Measurements from ENCODE around the gene ENDOD1. TPM values are rescaled to one million over a fixed set of nuclear protein-coding genes. Genes with fewer than 3 reads are reported as not detected.
"Not testable (repeated sequence)": the region's sequence is repeated elsewhere in the genome, so short reads cannot be mapped to it uniquely, and the experiment has no call there.

The ENDOD1 gene
- total and polyA plus RNA-seq, 8 donors, result 2.0 to 8.9 (median 5.1) TPM

GRCh38 chr11:95132956-95133355 lies 43.3 kb downstream of the ENDOD1 start:
- DNase-seq (no peak), FAIRE-seq (no peak), ATAC-seq (no peak)
- no peak for TF ChIP-seq CTCF (IDR thresholded peaks at IDR 0.05)
- Histone ChIP-seq H3K9me3 (no peaks in the 10 kb centered on the region), H3K4me1 (peaks cover 0 to 7% (median 7%) of the 10 kb centered on the region in 3 donors), H3K27ac (no peak overlapping the region), H3K27me3 (no peaks in the 10 kb centered on the region), H3K36me3 (peaks cover 0 to 8% (median 0%) of the 10 kb centered on the region in 3 donors), H3K4me3 (no peak overlapping the region)
- WGBS, 2 donors, result 68 to 80% methylated on average over 2 of the region's 2 CpGs
- intact Hi-C loops (cut with DNase I), result no loop called here

GRCh38 chr11:95134491-95134890 lies 44.8 kb downstream of the ENDOD1 start:
- WGBS, 2 donors, result 27 to 32% methylated on average over 5 of the region's 5 CpGs
- Histone ChIP-seq H3K4me1 (peaks cover 0 to 7% (median 7%) of the 10 kb centered on the region in 3 donors), H3K27ac (peak overlapping the region in 1 of 4 donors; percentile 36), H3K36me3 (no peaks in the 10 kb centered on the region), H3K4me3 (no peak overlapping the region), H3K27me3 (no peaks in the 10 kb centered on the region), H3K9me3 (no peaks in the 10 kb centered on the region)
- ATAC-seq (peak in 3 of 4 donors; percentile 76 to 93 (median 78)), DNase-seq (peak in 1 of 6 donors; percentile 25), FAIRE-seq (no peak)
- TF ChIP-seq CTCF (IDR thresholded peaks at IDR 0.05), result no peak
- intact Hi-C loops (cut with DNase I), result no loop called here

DNA sequence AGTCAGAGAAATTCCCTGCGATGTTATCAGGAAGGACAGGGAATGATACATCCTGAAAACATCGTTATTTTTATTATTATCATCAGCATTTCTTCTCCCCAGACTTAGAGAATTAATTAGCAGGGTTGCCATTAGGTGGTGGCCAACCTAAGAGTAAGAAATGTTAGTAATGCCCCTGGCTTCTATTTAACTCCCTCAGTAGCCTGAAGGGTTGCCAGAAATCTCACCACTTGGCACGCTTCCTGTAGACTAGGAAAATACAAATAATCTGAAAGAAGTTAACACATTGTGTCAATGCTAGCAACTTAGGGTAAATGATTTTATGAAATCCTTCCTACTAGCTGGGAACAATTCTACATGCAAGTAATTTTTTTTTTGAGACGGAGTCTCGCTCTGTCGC lies 45.5 kb downstream of the ENDOD1 start:
- no peaks in the 10 kb centered on the region for H3K9me3 ChIP-seq
- no peaks in the 10 kb centered on the region for H3K27me3 ChIP-seq
- ATAC-seq (peak in 3 of 4 donors; percentile 61 to 76 (median 69)), FAIRE-seq (no peak), DNase-seq (peak in 4 of 6 donors; percentile 26 to 55 (median 36))
- H3K4me1 ChIP-seq, result peaks cover 0 to 7% (median 7%) of the 10 kb centered on the region in 3 donors
- intact Hi-C loops (cut with DNase I), result no loop called here
- no peak for TF ChIP-seq CTCF (IDR thresholded peaks at IDR 0.05)
- H3K36me3 ChIP-seq, result no peaks in the 10 kb centered on the region
- H3K27ac ChIP-seq, result peak overlapping the region in 1 of 4 donors; percentile 36
- 13 to 57% methylated on average over 3 to 6 of the region's 6 CpGs for WGBS, 2 donors
- no peak overlapping the region for H3K4me3 ChIP-seq

DNA sequence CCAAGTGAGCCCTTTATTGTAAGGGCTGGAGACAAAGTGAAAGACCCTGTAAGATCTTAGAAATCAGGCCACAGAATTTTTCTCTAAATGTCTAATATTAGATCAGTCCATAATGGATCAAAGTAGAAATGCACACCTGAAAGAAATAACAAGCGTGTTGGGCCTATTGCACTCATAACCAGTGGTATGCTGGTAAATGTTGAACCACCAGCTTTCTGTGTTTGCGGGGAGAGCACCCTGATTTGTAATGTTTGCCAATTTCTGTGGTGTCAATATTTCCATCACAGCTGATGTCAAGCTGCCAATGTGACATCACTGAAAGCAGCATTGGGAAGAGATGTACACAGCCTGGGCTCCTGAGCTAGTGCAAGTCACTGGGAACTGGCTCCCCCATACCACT lies 46.2 kb downstream of the ENDOD1 start:
- TF ChIP-seq CTCF (IDR thresholded peaks at IDR 0.05), result no peak
- intact Hi-C loops (cut with DNase I), result no loop called here
- no peak for DNase-seq
- no peak for FAIRE-seq
- 94 to 95% methylated on average over 2 of the region's 2 CpGs for WGBS, 2 donors
- H3K27ac ChIP-seq, result no peak overlapping the region
- ATAC-seq, result no peak
- no peaks in the 10 kb centered on the region for H3K36me3 ChIP-seq
- no peak overlapping the region for H3K4me3 ChIP-seq
- no peaks in the 10 kb centered on the region for H3K9me3 ChIP-seq
- peaks cover 0 to 7% (median 7%) of the 10 kb centered on the region in 3 donors for H3K4me1 ChIP-seq
- no peaks in the 10 kb centered on the region for H3K27me3 ChIP-seq

DNA sequence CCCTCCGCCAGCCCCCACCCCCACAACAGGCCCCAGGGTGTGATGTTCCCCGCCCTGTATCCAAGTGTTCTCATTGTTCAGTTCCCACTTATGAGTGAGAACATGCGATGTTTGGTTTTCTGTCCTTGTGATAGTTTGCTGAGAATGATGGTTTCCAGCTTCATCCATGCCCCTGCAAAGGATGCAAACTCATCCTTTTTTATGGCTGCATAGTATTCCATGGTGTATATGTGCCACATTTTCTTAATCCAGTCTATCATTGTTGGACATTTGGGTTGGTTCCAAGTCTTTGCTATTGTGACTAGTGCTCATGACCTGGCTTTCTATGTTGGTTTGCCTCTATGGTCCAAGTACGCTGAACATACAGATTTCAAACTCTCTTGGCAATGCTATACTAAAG lies 47.1 kb downstream of the ENDOD1 start:
- FAIRE-seq; H3K4me3 ChIP-seq; H3K27ac ChIP-seq; H3K27me3 ChIP-seq; ATAC-seq; H3K4me1 ChIP-seq; DNase-seq; H3K9me3 ChIP-seq; intact Hi-C loops (cut with DNase I); H3K36me3 ChIP-seq: not testable (repeated sequence)
- 91 to 96% methylated on average over 4 of the region's 4 CpGs for WGBS, 2 donors
